ENCODE measurements around the gene KAT8.

Gene KAT8

GRCh38 chr16:31085873-31086628, 31.4 kb upstream of the KAT8 start:
- Histone ChIP-seq H3K27me3 (ENCODE audit: control insufficient read depth, insufficient read depth, low read length) (no peaks in the 10 kb centered on the region), H3K4me1 (ENCODE audit: control insufficient read depth, insufficient read depth, low read length) (no peaks in the 10 kb centered on the region), H3K36me3 (ENCODE audit: control insufficient read depth, insufficient read depth, low read length) (peaks cover 20% of the 10 kb centered on the region), H3K9me3 (ENCODE audit: control insufficient read depth, insufficient read depth, low read length) (no peaks in the 10 kb centered on the region), H3K4me3 (ENCODE audit: low read depth, low read length) (no peak overlapping the region), H3K9ac (ENCODE audit: low read depth, low read length) (no peak overlapping the region)

GRCh38 chr16:31086629-31086906, 30.9 kb upstream of the KAT8 start:
- no peaks in the 10 kb centered on the region for H3K9me3 ChIP-seq (ENCODE audit: control insufficient read depth, insufficient read depth, low read length)
- H3K4me1 ChIP-seq (ENCODE audit: control insufficient read depth, insufficient read depth, low read length): no peaks in the 10 kb centered on the region
- H3K4me3 ChIP-seq (ENCODE audit: low read depth, low read length): no peak overlapping the region
- H3K9ac ChIP-seq (ENCODE audit: low read depth, low read length): no peak overlapping the region
- peaks cover 18% of the 10 kb centered on the region for H3K36me3 ChIP-seq (ENCODE audit: control insufficient read depth, insufficient read depth, low read length)
- no peaks in the 10 kb centered on the region for H3K27me3 ChIP-seq (ENCODE audit: control insufficient read depth, insufficient read depth, low read length)

- Histone ChIP-seq H3K4me1 (ENCODE audit: control insufficient read depth, insufficient read depth, low read length) (no peaks in the 10 kb centered on the region), H3K9ac (ENCODE audit: low read depth, low read length) (no peak overlapping the region), H3K9me3 (ENCODE audit: control insufficient read depth, insufficient read depth, low read length) (no peaks in the 10 kb centered on the region), H3K36me3 (ENCODE audit: control insufficient read depth, insufficient read depth, low read length) (peaks cover 10% of the 10 kb centered on the region), H3K27me3 (ENCODE audit: control insufficient read depth, insufficient read depth, low read length) (no peaks in the 10 kb centered on the region), H3K4me3 (ENCODE audit: low read depth, low read length) (no peak overlapping the region)
These were observed 30.0 kb upstream of the KAT8 start for GRCh38 chr16:31087481-31087880.

GRCh38 chr16:31087971-31088370, 29.5 kb upstream of the KAT8 start:
- H3K4me3 ChIP-seq (ENCODE audit: low read depth, low read length): no peak overlapping the region
- H3K36me3 ChIP-seq (ENCODE audit: control insufficient read depth, insufficient read depth, low read length): peaks cover 10% of the 10 kb centered on the region
- no peak overlapping the region for H3K9ac ChIP-seq (ENCODE audit: low read depth, low read length)
- no peaks in the 10 kb centered on the region for H3K9me3 ChIP-seq (ENCODE audit: control insufficient read depth, insufficient read depth, low read length)
- no peaks in the 10 kb centered on the region for H3K4me1 ChIP-seq (ENCODE audit: control insufficient read depth, insufficient read depth, low read length)
- H3K27me3 ChIP-seq (ENCODE audit: control insufficient read depth, insufficient read depth, low read length): no peaks in the 10 kb centered on the region

GRCh38 chr16:31088459-31089183, 28.8 kb upstream of the KAT8 start, which contains the start of gene PRSS53:
PRSS53 (minus strand) TSS chr16:31088943; CDS start chr16:31088809, 134 bp downstream.
- no peaks in the 10 kb centered on the region for H3K9me3 ChIP-seq (ENCODE audit: control insufficient read depth, insufficient read depth, low read length)
- H3K4me3 ChIP-seq (ENCODE audit: low read depth, low read length): no peak within 1 kb of the TSS
- H3K36me3 ChIP-seq (ENCODE audit: control insufficient read depth, insufficient read depth, low read length): peaks cover 10% of the 10 kb centered on the region
- no peak within 1 kb of the TSS for H3K9ac ChIP-seq (ENCODE audit: low read depth, low read length)
- no peaks in the 10 kb centered on the region for H3K27me3 ChIP-seq (ENCODE audit: control insufficient read depth, insufficient read depth, low read length)
- no peaks in the 10 kb centered on the region for H3K4me1 ChIP-seq (ENCODE audit: control insufficient read depth, insufficient read depth, low read length)

GRCh38 chr16:31089199-31089598, 28.3 kb upstream of the KAT8 start:
- no peaks in the 10 kb centered on the region for H3K4me1 ChIP-seq (ENCODE audit: control insufficient read depth, insufficient read depth, low read length)
- no peak overlapping the region for H3K9ac ChIP-seq (ENCODE audit: low read depth, low read length)
- H3K36me3 ChIP-seq (ENCODE audit: control insufficient read depth, insufficient read depth, low read length): peaks cover 10% of the 10 kb centered on the region
- H3K4me3 ChIP-seq (ENCODE audit: low read depth, low read length): no peak overlapping the region
- no peaks in the 10 kb centered on the region for H3K27me3 ChIP-seq (ENCODE audit: control insufficient read depth, insufficient read depth, low read length)
- no peaks in the 10 kb centered on the region for H3K9me3 ChIP-seq (ENCODE audit: control insufficient read depth, insufficient read depth, low read length)

GRCh38 chr16:31090540-31090939, 26.9 kb upstream of the KAT8 start:
- Histone ChIP-seq H3K4me3 (ENCODE audit: low read depth, low read length) (no peak overlapping the region), H3K27me3 (ENCODE audit: control insufficient read depth, insufficient read depth, low read length) (no peaks in the 10 kb centered on the region), H3K4me1 (ENCODE audit: control insufficient read depth, insufficient read depth, low read length) (no peaks in the 10 kb centered on the region), H3K9me3 (ENCODE audit: control insufficient read depth, insufficient read depth, low read length) (no peaks in the 10 kb centered on the region), H3K36me3 (ENCODE audit: control insufficient read depth, insufficient read depth, low read length) (peaks cover 10% of the 10 kb centered on the region), H3K9ac (ENCODE audit: low read depth, low read length) (no peak overlapping the region)

- H3K9me3 ChIP-seq (ENCODE audit: control insufficient read depth, insufficient read depth, low read length): no peaks in the 10 kb centered on the region
- H3K36me3 ChIP-seq (ENCODE audit: control insufficient read depth, insufficient read depth, low read length): peaks cover 10% of the 10 kb centered on the region
- H3K4me3 ChIP-seq (ENCODE audit: low read depth, low read length): no peak overlapping the region
- no peaks in the 10 kb centered on the region for H3K4me1 ChIP-seq (ENCODE audit: control insufficient read depth, insufficient read depth, low read length)
- H3K27me3 ChIP-seq (ENCODE audit: control insufficient read depth, insufficient read depth, low read length): no peaks in the 10 kb centered on the region
- no peak overlapping the region for H3K9ac ChIP-seq (ENCODE audit: low read depth, low read length)
These were observed 25.1 kb upstream of the KAT8 start for GRCh38 chr16:31092330-31092729.

- H3K9me3 ChIP-seq (ENCODE audit: control insufficient read depth, insufficient read depth, low read length): no peaks in the 10 kb centered on the region
These were observed 24.2 kb upstream of the KAT8 start for GRCh38 chr16:31093132-31093703.

GRCh38 chr16:31094088-31094423, 23.4 kb upstream of the KAT8 start:
- no peaks in the 10 kb centered on the region for H3K4me1 ChIP-seq (ENCODE audit: control insufficient read depth, insufficient read depth, low read length)
- H3K9ac ChIP-seq (ENCODE audit: low read depth, low read length): peak overlapping the region; percentile 85
- peak overlapping the region; percentile 98 for H3K4me3 ChIP-seq (ENCODE audit: low read depth, low read length)
- H3K27me3 ChIP-seq (ENCODE audit: control insufficient read depth, insufficient read depth, low read length): no peaks in the 10 kb centered on the region
- no peaks in the 10 kb centered on the region for H3K9me3 ChIP-seq (ENCODE audit: control insufficient read depth, insufficient read depth, low read length)
- peaks cover 10% of the 10 kb centered on the region for H3K36me3 ChIP-seq (ENCODE audit: control insufficient read depth, insufficient read depth, low read length)

More at GRCh38 chr16:31093132-31093703, 24.2 kb upstream of the KAT8 start:
- H3K4me3 ChIP-seq (ENCODE audit: low read depth, low read length): peak overlapping the region; percentile 98
- H3K27me3 ChIP-seq (ENCODE audit: control insufficient read depth, insufficient read depth, low read length): no peaks in the 10 kb centered on the region
- no peak overlapping the region for H3K9ac ChIP-seq (ENCODE audit: low read depth, low read length)
- H3K4me1 ChIP-seq (ENCODE audit: control insufficient read depth, insufficient read depth, low read length): no peaks in the 10 kb centered on the region
- peaks cover 10% of the 10 kb centered on the region for H3K36me3 ChIP-seq (ENCODE audit: control insufficient read depth, insufficient read depth, low read length)

- Histone ChIP-seq H3K9me3 (ENCODE audit: control insufficient read depth, insufficient read depth, low read length) (no peaks in the 10 kb centered on the region), H3K9ac (ENCODE audit: low read depth, low read length) (peak within 1 kb of the TSS; percentile 85), H3K27me3 (ENCODE audit: control insufficient read depth, insufficient read depth, low read length) (no peaks in the 10 kb centered on the region), H3K4me3 (ENCODE audit: low read depth, low read length) (peak within 1 kb of the TSS; percentile 98), H3K4me1 (ENCODE audit: control insufficient read depth, insufficient read depth, low read length) (no peaks in the 10 kb centered on the region), H3K36me3 (ENCODE audit: control insufficient read depth, insufficient read depth, low read length) (peaks cover 10% of the 10 kb centered on the region)
These were observed 22.9 kb upstream of the KAT8 start, which contains the start of gene VKORC1 for GRCh38 chr16:31094424-31095120. VKORC1 (minus strand) TSS chr16:31094797; CDS start chr16:31094729, 68 bp downstream.

All from iPS-15b (cell line).